ENCODE results near the gene SLC5A2.
"Not testable (repeated sequence)": the region's sequence is repeated elsewhere in the genome, so short reads cannot be mapped to it uniquely, and the experiment has no call there.

The SLC5A2 gene

GRCh38 chr16:31483081-31483480 lies at the start of gene SLC5A2:
TSS of gene SLC5A2 (plus strand) at chr16:31483123. CDS start at chr16:31483137, 14 bp downstream.
- no peak within 1 kb of the TSS for H3K4me3 ChIP-seq (ENCODE audit: low read length)
- DNase-seq (ENCODE audit: low read depth): no peak
- TF ChIP-seq CTCF (conservative IDR thresholded peaks at IDR 0.05; ENCODE audit: low read depth, low read length): no peak

- DNase-seq (ENCODE audit: low read depth): no peak
- TF ChIP-seq CTCF (conservative IDR thresholded peaks at IDR 0.05; ENCODE audit: low read depth, low read length): no peak
- H3K4me3 ChIP-seq (ENCODE audit: low read length): no peak overlapping the region
Observed at GRCh38 chr16:31435341-31436220, 47.3 kb upstream of the SLC5A2 start.

GRCh38 chr16:31436221-31437045 lies 46.5 kb upstream of the SLC5A2 start:
- H3K4me3 ChIP-seq (ENCODE audit: low read length): no peak overlapping the region
- DNase-seq (ENCODE audit: low read depth): no peak
- TF ChIP-seq CTCF (conservative IDR thresholded peaks at IDR 0.05; ENCODE audit: low read depth, low read length): no peak

GRCh38 chr16:31438414-31438813 lies 44.5 kb upstream of the SLC5A2 start:
- no peak for DNase-seq (ENCODE audit: low read depth)
- TF ChIP-seq CTCF (conservative IDR thresholded peaks at IDR 0.05; ENCODE audit: low read depth, low read length): no peak
- no peak overlapping the region for H3K4me3 ChIP-seq (ENCODE audit: low read length)

- H3K4me3 ChIP-seq (ENCODE audit: low read length); DNase-seq (ENCODE audit: low read depth): not testable (repeated sequence)
Observed at GRCh38 chr16:31439023-31439422, 43.9 kb upstream of the SLC5A2 start.

GRCh38 chr16:31439519-31439918 lies 43.4 kb upstream of the SLC5A2 start:
- TF ChIP-seq CTCF (conservative IDR thresholded peaks at IDR 0.05; ENCODE audit: low read depth, low read length): no peak
- H3K4me3 ChIP-seq (ENCODE audit: low read length): no peak overlapping the region

GRCh38 chr16:31440516-31441184 lies 42.3 kb upstream of the SLC5A2 start:
- DNase-seq (ENCODE audit: low read depth): no peak
- H3K4me3 ChIP-seq (ENCODE audit: low read length): no peak overlapping the region
- TF ChIP-seq CTCF (conservative IDR thresholded peaks at IDR 0.05; ENCODE audit: low read depth, low read length): no peak

More at GRCh38 chr16:31439519-31439918, 43.4 kb upstream of the SLC5A2 start:
- no peak for DNase-seq (ENCODE audit: low read depth)

All from retinal pigment epithelial cell (primary cell).